Measurements from ENCODE around the gene DEFB124.

The DEFB124 gene

GRCh38 chr20:31517373-31517772 is 42.4 kb upstream of the DEFB124 start:
- TF ChIP-seq CTCF (IDR thresholded peaks at IDR 0.05; ENCODE audit: insufficient read depth, low read length, poor library complexity, severe bottlenecking) = no peak
- TF ChIP-seq EZH2phosphoT487 (conservative IDR thresholded peaks at IDR 0.05; ENCODE audit: low read length) = no peak
- Histone ChIP-seq H3K27me3 (ENCODE audit: low read length) (no peaks in the 10 kb centered on the region), H3K36me3 (ENCODE audit: low read length) (no peaks in the 10 kb centered on the region), H3K9ac (ENCODE audit: low read length) (no peak overlapping the region), H3K4me3 (ENCODE audit: insufficient read depth, low read length, poor library complexity, severe bottlenecking) (no peak overlapping the region), H3K9me3 (ENCODE audit: insufficient read depth, low read length) (no peaks in the 10 kb centered on the region), H3K27ac (ENCODE audit: low read depth, low read length) (no peak overlapping the region), H4K20me1 (ENCODE audit: low read depth, low read length) (no peaks in the 10 kb centered on the region), H3F3A (ENCODE audit: insufficient read depth) (no peaks in the 10 kb centered on the region), H3K79me2 (ENCODE audit: insufficient read depth, low read length) (peaks cover 69% of the 10 kb centered on the region), H3K4me2 (ENCODE audit: low read depth, low read length, poor library complexity, severe bottlenecking) (peak overlapping the region; percentile 79), H2AFZ (ENCODE audit: low read depth, low read length, severe bottlenecking) (no peak overlapping the region), H3K9me2 (replicated peaks; ENCODE audit: insufficient read depth, low read length) (no peaks in the 10 kb centered on the region)

DNA sequence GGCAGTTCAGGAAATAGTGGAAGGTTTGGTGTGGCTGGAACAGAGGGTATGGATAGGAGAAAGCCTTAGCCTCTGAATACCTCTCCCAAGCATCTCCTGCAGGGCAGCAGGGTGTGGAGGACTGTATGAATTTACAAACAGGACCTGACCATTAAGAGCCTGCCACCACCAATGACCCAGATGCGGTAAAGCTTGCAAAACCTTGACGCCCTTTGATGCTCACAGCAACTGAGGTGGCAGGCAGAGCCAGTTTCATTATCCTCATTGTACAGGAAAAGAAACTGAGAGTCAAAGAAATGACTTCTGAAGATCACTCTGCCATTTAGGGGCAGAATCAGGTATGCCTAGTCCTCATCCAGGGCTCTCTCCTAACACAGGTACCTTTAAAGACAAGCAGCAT is 41.7 kb upstream of the DEFB124 start:
- H3K27me3 ChIP-seq (ENCODE audit: low read length) = no peaks in the 10 kb centered on the region
- H3K36me3 ChIP-seq (ENCODE audit: low read length) = no peaks in the 10 kb centered on the region
- H3K27ac ChIP-seq (ENCODE audit: low read depth, low read length) = no peak overlapping the region
- TF ChIP-seq CTCF (IDR thresholded peaks at IDR 0.05; ENCODE audit: insufficient read depth, low read length, poor library complexity, severe bottlenecking) = no peak
- no peak for TF ChIP-seq EZH2phosphoT487 (conservative IDR thresholded peaks at IDR 0.05; ENCODE audit: low read length)
- no peaks in the 10 kb centered on the region for H4K20me1 ChIP-seq (ENCODE audit: low read depth, low read length)
- no peak overlapping the region for H3K9ac ChIP-seq (ENCODE audit: low read length)
- peaks cover 63% of the 10 kb centered on the region for H3K79me2 ChIP-seq (ENCODE audit: insufficient read depth, low read length)
- no peaks in the 10 kb centered on the region for H3K9me2 ChIP-seq (replicated peaks; ENCODE audit: insufficient read depth, low read length)
- no peak overlapping the region for H3K4me3 ChIP-seq (ENCODE audit: insufficient read depth, low read length, poor library complexity, severe bottlenecking)
- H3K4me2 ChIP-seq (ENCODE audit: low read depth, low read length, poor library complexity, severe bottlenecking) = peak overlapping the region; percentile 79
- no peak overlapping the region for H2AFZ ChIP-seq (ENCODE audit: low read depth, low read length, severe bottlenecking)
- no peaks in the 10 kb centered on the region for H3K9me3 ChIP-seq (ENCODE audit: insufficient read depth, low read length)
- H3F3A ChIP-seq (ENCODE audit: insufficient read depth) = no peaks in the 10 kb centered on the region

GRCh38 chr20:31516166-31516565 is 41.2 kb upstream of the DEFB124 start:
- H3K4me2 ChIP-seq (ENCODE audit: low read depth, low read length, poor library complexity, severe bottlenecking) = peak overlapping the region; percentile 79
- no peak overlapping the region for H3K4me3 ChIP-seq (ENCODE audit: insufficient read depth, low read length, poor library complexity, severe bottlenecking)
- H3K9ac ChIP-seq (ENCODE audit: low read length) = 0 out of 2 replicates have a peak overlapping the region, but pooled peaks have one; percentile 86
- H3F3A ChIP-seq (ENCODE audit: insufficient read depth) = no peaks in the 10 kb centered on the region
- H3K36me3 ChIP-seq (ENCODE audit: low read length) = no peaks in the 10 kb centered on the region
- no peak overlapping the region for H3K27ac ChIP-seq (ENCODE audit: low read depth, low read length)
- no peaks in the 10 kb centered on the region for H3K9me2 ChIP-seq (replicated peaks; ENCODE audit: insufficient read depth, low read length)
- H2AFZ ChIP-seq (ENCODE audit: low read depth, low read length, severe bottlenecking) = no peak overlapping the region
- TF ChIP-seq CTCF (IDR thresholded peaks at IDR 0.05; ENCODE audit: insufficient read depth, low read length, poor library complexity, severe bottlenecking) (no peak), EZH2phosphoT487 (conservative IDR thresholded peaks at IDR 0.05; ENCODE audit: low read length) (no peak)
- H3K79me2 ChIP-seq (ENCODE audit: insufficient read depth, low read length) = peaks cover 59% of the 10 kb centered on the region
- H3K9me3 ChIP-seq (ENCODE audit: insufficient read depth, low read length) = no peaks in the 10 kb centered on the region
- H4K20me1 ChIP-seq (ENCODE audit: low read depth, low read length) = no peaks in the 10 kb centered on the region
- no peaks in the 10 kb centered on the region for H3K27me3 ChIP-seq (ENCODE audit: low read length)
